AG10803 (cell line): ENCODE results near the gene RMDN3.

Source experiments
- DNase-seq: peaks from one replicate; pipeline ENCODE4 v3.0.0; 2010; ENCODE audit warnings: low read depth
- H3K4me3 ChIP-seq: 2 replicates; pipeline ENCODE4 v1.5.1; 2011; ENCODE audit warnings: mild to moderate bottlenecking, low read length, control low read depth
- TF ChIP-seq, protein P1 (sequence below): conservative IDR thresholded peaks from 2 replicates; pipeline ENCODE4 v1.5.1; 2011; ENCODE audit warnings: mild to moderate bottlenecking, low read length, control low read depth, inconsistent platforms

The RMDN3 gene

DNA sequence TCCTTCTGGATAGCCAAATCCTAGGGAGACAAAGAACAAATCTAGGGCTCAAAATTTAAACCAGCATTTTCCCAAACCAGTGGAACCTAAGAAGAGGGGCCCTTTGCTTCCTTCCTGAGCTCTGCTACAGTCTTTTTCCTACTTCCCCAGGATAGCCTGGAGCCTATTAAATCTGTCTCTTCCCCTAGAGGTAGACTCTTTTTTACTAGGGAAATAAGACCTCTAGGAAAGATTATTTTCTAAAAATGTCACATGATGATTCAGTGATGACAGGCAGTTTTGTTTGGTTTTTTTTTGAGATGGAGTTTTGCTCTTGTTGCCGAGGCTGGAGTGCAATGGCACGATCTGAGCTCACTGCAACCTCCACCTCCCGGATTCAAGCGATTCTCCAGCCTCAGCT, 18.5 kb downstream of the RMDN3 start:
- DNase-seq, result no peak
- H3K4me3 ChIP-seq, result no peak overlapping the region
- TF ChIP-seq, protein P1, sequence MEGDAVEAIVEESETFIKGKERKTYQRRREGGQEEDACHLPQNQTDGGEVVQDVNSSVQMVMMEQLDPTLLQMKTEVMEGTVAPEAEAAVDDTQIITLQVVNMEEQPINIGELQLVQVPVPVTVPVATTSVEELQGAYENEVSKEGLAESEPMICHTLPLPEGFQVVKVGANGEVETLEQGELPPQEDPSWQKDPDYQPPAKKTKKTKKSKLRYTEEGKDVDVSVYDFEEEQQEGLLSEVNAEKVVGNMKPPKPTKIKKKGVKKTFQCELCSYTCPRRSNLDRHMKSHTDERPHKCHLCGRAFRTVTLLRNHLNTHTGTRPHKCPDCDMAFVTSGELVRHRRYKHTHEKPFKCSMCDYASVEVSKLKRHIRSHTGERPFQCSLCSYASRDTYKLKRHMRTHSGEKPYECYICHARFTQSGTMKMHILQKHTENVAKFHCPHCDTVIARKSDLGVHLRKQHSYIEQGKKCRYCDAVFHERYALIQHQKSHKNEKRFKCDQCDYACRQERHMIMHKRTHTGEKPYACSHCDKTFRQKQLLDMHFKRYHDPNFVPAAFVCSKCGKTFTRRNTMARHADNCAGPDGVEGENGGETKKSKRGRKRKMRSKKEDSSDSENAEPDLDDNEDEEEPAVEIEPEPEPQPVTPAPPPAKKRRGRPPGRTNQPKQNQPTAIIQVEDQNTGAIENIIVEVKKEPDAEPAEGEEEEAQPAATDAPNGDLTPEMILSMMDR, result no peak

DNA sequence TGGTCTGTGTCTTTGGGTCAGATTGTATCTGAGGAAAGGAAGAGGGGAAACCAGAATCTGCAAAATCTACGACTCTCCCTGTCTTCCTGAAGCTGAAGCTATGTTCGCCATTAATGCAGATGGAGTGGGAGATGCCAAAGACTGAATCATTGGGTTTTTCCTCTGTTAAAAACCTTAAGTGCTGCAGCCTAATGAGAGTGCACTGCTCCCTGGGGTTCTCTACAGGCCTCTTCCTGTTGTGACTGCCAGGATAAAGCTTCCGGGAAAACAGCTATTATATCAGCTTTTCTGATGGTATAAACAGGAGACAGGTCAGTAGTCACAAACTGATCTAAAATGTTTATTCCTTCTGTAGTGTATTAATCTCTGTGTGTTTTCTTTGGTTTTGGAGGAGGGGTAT, 24.0 kb downstream of the RMDN3 start:
- H3K4me3 ChIP-seq, result no peak overlapping the region
- TF ChIP-seq, protein P1, result no peak
- DNase-seq, result no peak

DNA sequence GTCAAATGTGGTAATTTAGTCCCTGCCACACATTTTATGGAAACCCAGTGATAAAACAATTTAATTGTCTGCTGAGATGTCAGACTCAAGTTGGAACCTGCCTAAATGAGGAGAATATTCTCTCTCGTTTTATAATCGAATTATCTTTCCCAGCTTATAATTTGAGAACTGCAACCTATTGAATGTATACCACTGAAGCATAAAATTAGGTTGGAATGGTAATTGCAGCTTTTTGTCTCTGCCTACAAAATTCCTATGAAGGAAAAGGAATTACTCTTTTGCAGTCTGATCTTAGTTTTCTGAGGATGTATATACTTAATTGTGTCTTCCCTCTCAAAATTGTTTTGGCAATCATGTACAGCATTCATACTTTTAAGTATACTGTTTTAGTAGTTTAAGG, 31.1 kb downstream of the RMDN3 start:
- TF ChIP-seq, protein P1, result no peak
- H3K4me3 ChIP-seq, result no peak overlapping the region
- DNase-seq, result no peak

DNA sequence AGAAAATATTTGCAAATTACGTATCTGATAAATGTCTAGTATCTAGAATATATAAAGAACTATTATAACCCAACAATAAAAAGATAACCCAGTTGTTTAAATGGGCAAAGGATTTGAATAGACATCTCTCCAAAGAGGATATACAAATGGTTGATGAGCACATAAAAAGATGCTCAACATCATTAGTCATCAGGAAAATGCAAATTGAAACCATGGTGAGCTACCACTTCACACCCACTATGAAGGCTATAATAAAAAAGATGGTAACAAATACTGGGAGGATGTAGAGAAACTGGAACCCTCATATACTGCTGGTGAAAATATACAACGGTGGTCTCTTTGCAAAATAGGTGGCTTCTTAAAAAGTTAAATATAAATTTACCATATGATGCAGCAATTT, 32.1 kb downstream of the RMDN3 start:
- TF ChIP-seq, protein P1, result no peak
- DNase-seq, result peak; percentile 24
- H3K4me3 ChIP-seq, result no peak overlapping the region

DNA sequence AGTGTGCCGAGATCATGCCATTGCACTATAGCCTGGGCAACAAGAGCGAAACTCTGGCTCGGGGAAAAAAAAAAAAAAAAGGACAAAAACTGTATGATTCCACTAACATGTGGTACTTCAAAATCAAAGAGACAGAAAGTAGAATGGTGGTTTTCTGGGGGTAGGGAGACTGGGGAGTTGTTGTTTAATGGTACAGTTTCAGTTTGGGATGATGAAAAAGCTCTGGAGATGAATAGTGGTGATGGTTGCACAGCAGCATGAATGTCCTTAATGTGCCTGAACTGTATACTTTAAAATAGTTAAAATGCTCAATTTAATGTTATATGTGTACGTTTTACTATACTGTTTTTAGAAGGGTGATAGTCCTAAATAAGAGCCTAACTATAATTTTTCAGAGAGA, 32.7 kb downstream of the RMDN3 start:
- no peak overlapping the region for H3K4me3 ChIP-seq
- no peak for DNase-seq
- TF ChIP-seq, protein P1, result no peak

- TF ChIP-seq, protein P1, result no peak
- no peak for DNase-seq
- no peak overlapping the region for H3K4me3 ChIP-seq
Measured at GRCh38 chr15:40721701-40722100, 33.4 kb downstream of the RMDN3 start.

DNA sequence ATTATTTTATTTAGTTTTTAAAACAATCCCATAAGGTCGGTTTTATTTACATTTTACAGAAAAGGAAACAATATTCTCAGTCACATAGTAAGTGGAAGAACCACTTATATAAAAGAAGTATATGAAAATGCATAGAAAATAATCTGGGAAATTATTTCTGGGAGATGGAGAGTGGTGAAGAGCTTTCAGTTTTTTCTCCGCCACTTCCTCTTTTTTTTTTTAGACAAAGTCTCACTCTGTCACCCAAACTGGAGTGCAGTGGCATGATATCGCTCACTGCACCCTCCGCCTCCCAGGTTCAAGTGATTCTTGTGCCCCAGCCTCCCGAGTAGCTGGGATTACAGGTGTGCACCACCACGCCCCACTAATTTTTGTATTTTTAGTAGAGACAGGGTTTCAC, 38.9 kb downstream of the RMDN3 start:
- no peak overlapping the region for H3K4me3 ChIP-seq
- TF ChIP-seq, protein P1, result no peak
- DNase-seq, result no peak
